Skeletal muscle satellite cell (primary cell): Measurements from ENCODE around the gene UROS. TPM values are rescaled to one million over a fixed set of nuclear protein-coding genes. Genes with fewer than 3 reads are reported as not detected.

Source experiments
- H3K27me3 ChIP-seq: 2 replicates; pipeline ENCODE4 v1.7.0; 2013; ENCODE audit warnings: low read length; ENCODE audit not compliant: control insufficient read depth, insufficient read depth
- H3K36me3 ChIP-seq: 2 replicates; pipeline ENCODE4 v1.7.0; 2013; ENCODE audit warnings: mild to moderate bottlenecking, control low read depth, low read length; ENCODE audit not compliant: insufficient read depth
- H3K4me1 ChIP-seq: 2 replicates; pipeline ENCODE4 v1.7.0; 2013; ENCODE audit warnings: low read length; ENCODE audit not compliant: control insufficient read depth, insufficient read depth
- H3K4me2 ChIP-seq: 2 replicates; pipeline ENCODE4 v1.7.0; 2013; ENCODE audit warnings: mild to moderate bottlenecking, low read length
- H3K4me3 ChIP-seq: 2 replicates; pipeline ENCODE4 v1.7.0; 2013; ENCODE audit warnings: low read length
- H3K9ac ChIP-seq: 2 replicates; pipeline ENCODE4 v1.7.0; 2013; ENCODE audit warnings: mild to moderate bottlenecking, low read depth, low read length, moderate library complexity
- H3K9me3 ChIP-seq: replicated peaks from 2 replicates; pipeline ENCODE4 v1.7.0; 2013; ENCODE audit warnings: mild to moderate bottlenecking, control low read depth, low read length
- small RNA-seq: library from RNA; depleted of rRNA; stranded (forward); fragments of <200 nt; gene quantifications from one replicate; pipeline ENCODE3, GENCODE V24; 2012

UROS gene

GRCh38 chr10:125747417-125747816 lies 75.6 kb downstream of the UROS start:
- no peaks in the 10 kb centered on the region for H3K9me3 ChIP-seq
- no peak overlapping the region for H3K4me2 ChIP-seq
- peaks cover 85% of the 10 kb centered on the region for H3K36me3 ChIP-seq

DNA sequence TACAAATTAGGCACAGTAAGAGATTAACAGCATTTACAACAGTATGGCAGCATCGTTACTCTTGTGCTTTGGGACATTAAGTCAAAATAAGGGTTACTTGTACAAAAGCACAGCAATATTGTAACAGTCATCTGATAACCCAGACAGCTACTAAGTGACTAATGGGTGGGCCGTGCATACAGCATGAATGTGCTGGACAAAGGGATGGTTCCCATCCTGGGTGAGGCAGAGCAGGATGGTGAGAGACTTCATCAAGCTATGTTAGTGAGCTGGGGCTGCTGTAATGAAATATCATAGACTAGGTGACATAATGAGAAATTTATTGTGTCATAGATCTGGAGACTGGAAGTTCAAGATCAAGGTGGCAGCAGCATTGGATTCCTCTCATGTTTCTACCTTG lies 78.1 kb downstream of the UROS start:
- Histone ChIP-seq H3K36me3 (peaks cover 85% of the 10 kb centered on the region), H3K9ac (no peak overlapping the region), H3K4me2 (no peak overlapping the region), H3K9me3 (no peaks in the 10 kb centered on the region), H3K4me1 (no peaks in the 10 kb centered on the region), H3K4me3 (no peak overlapping the region), H3K27me3 (no peaks in the 10 kb centered on the region)

More at GRCh38 chr10:125747417-125747816, 75.6 kb downstream of the UROS start:
- Histone ChIP-seq H3K9ac (no peak overlapping the region), H3K4me3 (no peak overlapping the region), H3K4me1 (no peaks in the 10 kb centered on the region), H3K27me3 (no peaks in the 10 kb centered on the region)

DNA sequence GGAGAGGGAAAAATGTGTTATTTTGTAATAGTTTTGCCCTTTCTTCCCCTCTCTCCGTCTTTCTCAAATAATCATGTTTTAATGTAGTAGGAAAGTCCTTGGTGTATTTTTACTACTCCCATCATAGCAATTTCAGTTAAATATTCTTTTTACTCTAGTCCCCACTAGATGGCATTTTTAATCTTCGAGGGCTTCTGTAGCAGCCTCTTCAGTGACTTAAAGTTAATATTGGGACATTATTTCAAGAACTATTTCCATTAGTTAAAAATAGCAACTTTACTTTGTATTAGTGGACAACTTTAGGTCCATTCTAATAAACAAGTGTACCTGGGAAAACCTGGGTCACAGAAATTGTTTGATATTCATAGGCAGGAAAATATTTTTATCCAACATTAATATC lies 80.6 kb downstream of the UROS start:
- Histone ChIP-seq H3K9me3 (no peaks in the 10 kb centered on the region), H3K4me2 (no peak overlapping the region), H3K4me1 (no peaks in the 10 kb centered on the region), H3K4me3 (no peak overlapping the region), H3K27me3 (no peaks in the 10 kb centered on the region), H3K9ac (no peak overlapping the region), H3K36me3 (peaks cover 87% of the 10 kb centered on the region)

DNA sequence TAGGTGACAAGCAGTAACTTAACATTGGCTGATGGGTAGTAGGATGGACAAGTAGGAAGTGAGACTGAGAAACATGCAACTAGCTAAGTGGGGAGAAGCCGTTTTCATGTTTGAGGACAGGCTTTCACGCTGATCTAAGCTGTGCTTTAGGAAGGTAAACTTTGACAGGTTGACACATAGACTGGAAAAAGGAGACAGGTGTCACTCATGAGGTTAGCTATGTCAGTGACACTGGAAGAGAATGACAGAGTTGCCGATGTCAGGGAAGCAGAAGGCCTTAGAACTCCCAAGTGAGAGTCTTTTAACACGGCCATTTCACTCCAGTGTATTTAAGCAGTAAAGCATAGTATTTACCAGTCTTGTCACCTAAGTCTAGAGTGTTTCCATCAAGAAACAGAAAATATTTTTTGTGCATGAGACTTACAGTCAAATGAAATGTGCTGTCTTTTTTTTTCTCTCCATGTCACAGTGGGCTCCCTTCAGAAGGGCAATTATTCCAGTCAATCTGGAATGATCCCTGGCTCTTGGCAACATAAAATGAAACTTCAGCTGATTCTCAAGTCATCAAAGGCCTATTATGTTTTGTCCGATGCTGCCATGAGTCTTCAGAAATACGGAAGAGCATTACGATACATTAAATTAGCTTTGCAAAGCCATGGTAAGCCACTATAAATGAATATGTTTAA lies 82.9 kb downstream of the UROS start:
- H3K27me3 ChIP-seq = no peaks in the 10 kb centered on the region
- H3K4me2 ChIP-seq = no peak overlapping the region
- H3K36me3 ChIP-seq = peaks cover 88% of the 10 kb centered on the region
- no peaks in the 10 kb centered on the region for H3K9me3 ChIP-seq
- H3K4me3 ChIP-seq = no peak overlapping the region
- no peak overlapping the region for H3K9ac ChIP-seq
- H3K4me1 ChIP-seq = no peaks in the 10 kb centered on the region

Small RNAs within 50 kb of the gene (small RNA-seq; reads per million reads assigned to genes)
- gene MIR4484 (0.49 reads per million), gene RF00017 (not detected)
